Activated CD8-positive, alpha-beta memory T cell treated with anti-CD3 and anti-CD28 coated beads, Interleukin-2, amount 50 U/mL, for 4 hours (primary cell): ENCODE measurements around the gene ULBP2.
"Not testable (repeated sequence)": the region's sequence is repeated elsewhere in the genome, so short reads cannot be mapped to it uniquely, and the experiment has no call there.

Source experiments
- DNase-seq: peaks from one replicate; pipeline ENCODE4 v3.0.0-alpha.2; 2020

The ULBP2 gene

GRCh38 chr6:149941583-149942460 is at the start of gene ULBP2:
ULBP2 (plus strand) TSS chr6:149942014; CDS start chr6:149942073, 59 bp downstream.
- peak; percentile 93 for DNase-seq

- DNase-seq = no peak
Observed at GRCh38 chr6:149895048-149895590, 46.7 kb upstream of the ULBP2 start.

GRCh38 chr6:149895833-149896271 is 46.0 kb upstream of the ULBP2 start:
- peak; percentile 32 for DNase-seq

GRCh38 chr6:149896491-149896890 is 45.3 kb upstream of the ULBP2 start:
- DNase-seq = no peak

GRCh38 chr6:149897015-149897697 is 44.7 kb upstream of the ULBP2 start:
- DNase-seq = no peak

- DNase-seq = no peak
Observed at GRCh38 chr6:149897855-149898744, 43.7 kb upstream of the ULBP2 start, which contains the start of gene RAET1E. RAET1E (minus strand) TSS chr6:149898113; CDS start chr6:149890901, 7,212 bp downstream.

GRCh38 chr6:149898966-149899365 is 42.8 kb upstream of the ULBP2 start:
- no peak for DNase-seq

- DNase-seq = no peak
Observed at GRCh38 chr6:149899486-149899885, 42.3 kb upstream of the ULBP2 start.

GRCh38 chr6:149899926-149900619 is 41.7 kb upstream of the ULBP2 start:
- no peak for DNase-seq

- DNase-seq = no peak
Observed at GRCh38 chr6:149900620-149901443, 41.0 kb upstream of the ULBP2 start.

- no peak for DNase-seq
Observed at GRCh38 chr6:149901444-149902140, 40.2 kb upstream of the ULBP2 start.

- DNase-seq = no peak
Observed at GRCh38 chr6:149903938-149904611, 37.7 kb upstream of the ULBP2 start.

GRCh38 chr6:149904661-149905370 is 37.0 kb upstream of the ULBP2 start:
- no peak for DNase-seq

GRCh38 chr6:149905371-149905910 is 36.4 kb upstream of the ULBP2 start:
- DNase-seq = no peak

GRCh38 chr6:149905911-149906371 is 35.9 kb upstream of the ULBP2 start:
- DNase-seq = no peak

GRCh38 chr6:149906405-149906804 is 35.4 kb upstream of the ULBP2 start:
- DNase-seq = no peak

- DNase-seq = no peak
Observed at GRCh38 chr6:149907317-149907716, 34.5 kb upstream of the ULBP2 start.

- DNase-seq = not testable (repeated sequence)
Observed at GRCh38 chr6:149908480-149908879, 33.3 kb upstream of the ULBP2 start.
